Activated CD4-positive, alpha-beta memory T cell treated with anti-CD3 and anti-CD28 coated beads, Interleukin-2, amount 10 ng/mL, durations not matched to agents 7 days and 5 days (primary cell): ENCODE measurements around the gene EFHD1. TPM values are rescaled to one million over a fixed set of nuclear protein-coding genes. Genes with fewer than 3 reads are reported as not detected.

ENCODE experiments used
- CTCF ChIA-PET: fragments of 350-600 bp; sonication (Branson Sonifier 250); formaldehyde crosslinking; loops from one replicate; lab custom pipeline; 2021; ENCODE audit warnings: antibody characterized with exemption, inconsistent platforms; lab: Charles Lee
- POLR2A ChIA-PET: fragments of 350-600 bp; sonication (Branson Sonifier 250); formaldehyde crosslinking; loops from one replicate; lab custom pipeline; 2021; ENCODE audit warnings: antibody characterized with exemption; lab: Charles Lee
- DNase-seq: peaks from one replicate; pipeline ENCODE4 v3.0.0-alpha.2; 2020
- H3K27ac Mint-ChIP-seq: one replicate; pipeline ENCODE4 v1.8.0; 2021; ENCODE audit warnings: mild to moderate bottlenecking, mixed read lengths
- H3K27me3 Mint-ChIP-seq: one replicate; pipeline ENCODE4 v1.8.0; 2021; ENCODE audit warnings: mixed read lengths
- H3K36me3 Mint-ChIP-seq: one replicate; pipeline ENCODE4 v1.8.0; 2021; ENCODE audit warnings: low read depth, mixed read lengths
- H3K4me1 Mint-ChIP-seq: one replicate; pipeline ENCODE4 v1.8.0; 2021; ENCODE audit warnings: mixed read lengths
- H3K4me3 Mint-ChIP-seq: one replicate; pipeline ENCODE4 v1.8.0; 2021; ENCODE audit warnings: mild to moderate bottlenecking, mixed read lengths
- H3K9me3 Mint-ChIP-seq: one replicate; pipeline ENCODE4 v1.8.0; 2021; ENCODE audit warnings: mixed read lengths
- total RNA-seq, 2 experiments: library from RNA; stranded (reverse); gene quantifications; one replicate each; pipeline ENCODE4 v1.2.3, GENCODE V29; 2021

The EFHD1 gene
- total RNA-seq, 2 experiments from 2014 or later = 2.0 to 2.7 TPM

DNA sequence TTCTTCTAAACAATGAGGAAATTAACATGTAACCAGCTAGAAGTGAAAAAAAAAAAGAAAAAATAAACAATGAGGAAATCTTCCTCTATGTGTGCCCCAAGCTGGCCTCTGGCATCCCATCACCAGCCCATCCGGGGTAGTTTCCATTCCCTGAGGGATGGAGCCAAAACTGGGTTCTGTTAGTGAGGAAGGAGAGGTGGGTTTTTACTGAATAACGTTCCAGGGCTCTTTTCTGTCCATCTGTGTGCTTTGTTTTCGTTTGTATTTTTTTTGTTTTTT is 9.7 kb downstream of the EFHD1 start:
- Mint-ChIP-seq H3K4me3 (no peak overlapping the region), H3K27ac (no peak overlapping the region), H3K36me3 (no peaks in the 10 kb centered on the region), H3K4me1 (no peaks in the 10 kb centered on the region), H3K9me3 (no peaks in the 10 kb centered on the region), H3K27me3 (peaks cover 19% of the 10 kb centered on the region)
- no peak for DNase-seq
- CTCF ChIA-PET = no interaction called here
- POLR2A ChIA-PET = no interaction called here

DNA sequence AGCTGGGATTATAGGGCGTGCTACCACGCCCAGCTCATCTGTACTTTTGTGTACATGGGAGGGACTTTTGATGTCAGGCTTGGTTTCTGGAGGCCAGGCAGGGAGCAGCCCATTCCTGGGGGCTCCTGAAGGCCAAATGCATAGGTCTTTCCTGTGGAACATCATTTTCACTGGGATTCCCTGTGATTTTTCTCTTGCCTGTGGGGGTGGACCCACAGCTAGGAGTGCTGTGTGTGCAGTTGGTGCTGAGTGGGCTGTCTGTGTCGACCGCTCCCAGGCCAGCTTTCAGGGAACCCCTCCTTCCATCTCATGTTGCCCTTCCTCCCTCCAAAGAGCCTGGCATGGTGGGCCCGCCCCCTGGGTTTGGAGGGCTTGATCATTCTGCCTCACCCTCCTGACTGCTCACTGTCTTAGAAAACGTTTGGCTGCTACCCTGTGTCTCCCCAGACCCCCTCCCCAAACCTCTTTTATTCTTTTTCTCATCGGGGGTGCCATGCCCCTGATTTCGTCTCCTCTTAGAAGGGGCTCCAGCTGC is 10.5 kb downstream of the EFHD1 start:
- Mint-ChIP-seq H3K9me3 (no peaks in the 10 kb centered on the region), H3K27ac (no peak overlapping the region), H3K4me3 (no peak overlapping the region), H3K4me1 (no peaks in the 10 kb centered on the region), H3K36me3 (no peaks in the 10 kb centered on the region), H3K27me3 (peaks cover 13% of the 10 kb centered on the region)
- POLR2A ChIA-PET = no interaction called here
- CTCF ChIA-PET = no interaction called here
- no peak for DNase-seq

DNA sequence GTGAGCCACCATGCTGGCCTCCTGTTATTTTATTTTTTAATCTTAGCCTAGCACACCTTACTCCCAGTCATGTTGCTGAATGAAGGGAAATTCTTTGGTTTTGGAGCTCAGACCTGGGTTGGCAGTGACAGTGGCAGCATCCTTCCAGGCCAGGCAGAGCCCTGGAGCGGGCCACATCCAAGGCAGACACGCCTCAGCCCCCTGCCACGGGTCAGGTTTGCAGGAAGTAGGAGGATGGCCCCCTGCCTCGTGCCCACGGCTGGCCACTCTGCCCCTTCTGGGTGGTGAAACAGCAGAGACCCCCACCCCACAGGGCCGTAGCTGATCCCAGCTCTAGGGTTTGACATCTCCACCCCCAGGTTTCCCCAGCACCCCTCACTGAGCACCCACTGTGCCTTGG is 11.7 kb downstream of the EFHD1 start:
- H3K27me3 Mint-ChIP-seq = peaks cover 3% of the 10 kb centered on the region
- no peak overlapping the region for H3K27ac Mint-ChIP-seq
- H3K4me1 Mint-ChIP-seq = no peaks in the 10 kb centered on the region
- no peaks in the 10 kb centered on the region for H3K36me3 Mint-ChIP-seq
- ChIA-PET CTCF (no interaction called here), POLR2A (no interaction called here)
- no peaks in the 10 kb centered on the region for H3K9me3 Mint-ChIP-seq
- no peak for DNase-seq
- no peak overlapping the region for H3K4me3 Mint-ChIP-seq

DNA sequence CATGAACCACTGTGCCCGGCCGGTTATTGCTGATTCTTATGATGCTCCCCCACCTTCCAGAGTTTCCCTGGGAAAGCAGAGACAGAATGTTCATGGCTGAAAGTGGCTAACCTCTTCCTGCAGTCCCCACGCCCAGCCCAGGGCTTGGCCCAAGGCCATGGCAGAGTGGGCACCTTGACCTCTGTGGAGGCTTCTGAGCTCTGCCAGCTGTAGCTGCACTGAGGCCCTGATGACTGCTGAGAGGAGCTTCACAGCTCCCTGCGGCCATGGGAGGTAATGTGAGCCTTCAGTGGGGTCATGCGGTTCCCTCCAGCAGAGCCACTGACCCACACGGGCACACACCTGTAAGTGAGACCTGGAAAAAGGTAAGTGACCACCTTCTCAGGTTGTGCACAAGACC is 13.3 kb downstream of the EFHD1 start:
- H3K4me1 Mint-ChIP-seq = no peaks in the 10 kb centered on the region
- DNase-seq = no peak
- no peaks in the 10 kb centered on the region for H3K36me3 Mint-ChIP-seq
- no peaks in the 10 kb centered on the region for H3K27me3 Mint-ChIP-seq
- no peak overlapping the region for H3K4me3 Mint-ChIP-seq
- CTCF ChIA-PET = interaction anchor here (0.7 kb wide), 1 partner anchor 285 kb away, joined by 3 read pairs; no protein-coding TSS in a partner anchor
- no peak overlapping the region for H3K27ac Mint-ChIP-seq
- no peaks in the 10 kb centered on the region for H3K9me3 Mint-ChIP-seq
- POLR2A ChIA-PET = no interaction called here

DNA sequence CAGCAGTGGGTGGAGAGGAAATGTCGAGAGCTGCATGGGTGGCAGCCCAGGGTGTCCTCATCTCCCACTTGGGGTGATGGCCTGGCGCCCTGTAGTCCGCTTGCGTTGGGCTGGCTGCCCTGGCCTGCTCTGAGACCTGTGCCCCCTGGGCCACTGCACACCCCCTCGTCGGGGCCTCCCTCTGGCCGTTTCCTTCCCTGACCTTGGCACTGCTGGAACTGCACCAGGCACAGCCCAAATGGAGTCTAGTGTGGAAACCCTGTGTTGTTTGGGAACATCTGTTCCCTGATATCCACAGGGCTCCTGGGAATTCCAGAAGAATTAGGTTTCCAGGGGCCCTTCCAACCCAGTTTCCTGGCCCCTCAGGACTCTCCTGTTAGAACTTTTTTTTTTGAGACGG is 13.9 kb downstream of the EFHD1 start:
- no peaks in the 10 kb centered on the region for H3K36me3 Mint-ChIP-seq
- CTCF ChIA-PET = no interaction called here
- H3K9me3 Mint-ChIP-seq = no peaks in the 10 kb centered on the region
- no peak overlapping the region for H3K4me3 Mint-ChIP-seq
- DNase-seq = no peak
- no peak overlapping the region for H3K27ac Mint-ChIP-seq
- H3K27me3 Mint-ChIP-seq = no peaks in the 10 kb centered on the region
- POLR2A ChIA-PET = no interaction called here
- H3K4me1 Mint-ChIP-seq = no peaks in the 10 kb centered on the region

DNA sequence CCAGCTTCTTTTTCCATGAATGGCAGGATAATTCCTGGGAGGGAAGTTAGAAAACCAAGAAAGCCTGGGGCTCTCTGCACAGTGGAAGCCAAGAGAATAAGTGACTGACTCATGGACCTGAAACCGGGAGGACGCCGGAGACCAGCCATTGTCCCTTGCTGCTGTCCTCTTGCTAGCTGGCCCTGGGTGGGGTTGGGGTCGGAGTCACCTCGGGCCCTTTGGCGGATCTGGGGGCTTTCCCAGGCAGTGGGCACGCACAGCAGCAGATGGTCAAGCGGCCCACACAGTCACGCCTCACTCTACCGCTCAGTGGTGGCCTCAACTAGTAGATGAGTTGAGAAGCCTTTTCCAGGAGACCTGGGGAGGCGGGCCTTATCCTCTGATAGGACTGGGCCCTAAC is 15.6 kb downstream of the EFHD1 start:
- CTCF ChIA-PET = no interaction called here
- POLR2A ChIA-PET = no interaction called here
- H3K4me3 Mint-ChIP-seq = no peak overlapping the region

DNA sequence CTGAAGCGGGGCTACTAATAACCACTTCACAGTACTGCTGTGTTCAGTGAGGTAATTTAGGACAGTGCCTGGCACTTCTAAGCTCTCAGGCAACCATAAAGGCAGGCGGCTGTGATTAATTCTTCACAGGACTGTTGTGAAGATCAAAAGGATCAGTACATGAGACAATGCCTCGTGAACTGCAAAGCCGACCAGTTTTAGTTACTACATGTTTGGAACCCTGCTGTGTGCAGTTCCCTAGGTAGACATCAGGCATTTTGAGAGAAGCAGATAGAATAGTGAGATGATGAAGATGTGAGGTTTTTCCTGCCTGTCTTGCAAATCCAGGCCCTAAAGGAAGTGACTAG is 19.1 kb downstream of the EFHD1 start:
- no peak for DNase-seq
- peaks cover 2% of the 10 kb centered on the region for H3K27me3 Mint-ChIP-seq
- ChIA-PET CTCF (no interaction called here), POLR2A (no interaction called here)
- H3K27ac Mint-ChIP-seq = no peak overlapping the region
- no peaks in the 10 kb centered on the region for H3K4me1 Mint-ChIP-seq
- H3K36me3 Mint-ChIP-seq = no peaks in the 10 kb centered on the region
- no peaks in the 10 kb centered on the region for H3K9me3 Mint-ChIP-seq
- H3K4me3 Mint-ChIP-seq = no peak overlapping the region

More for the DNA sequence above, 15.6 kb downstream of the EFHD1 start:
- no peaks in the 10 kb centered on the region for H3K9me3 Mint-ChIP-seq
- no peak for DNase-seq
- no peaks in the 10 kb centered on the region for H3K27me3 Mint-ChIP-seq
- H3K27ac Mint-ChIP-seq = no peak overlapping the region
- H3K36me3 Mint-ChIP-seq = no peaks in the 10 kb centered on the region
- no peaks in the 10 kb centered on the region for H3K4me1 Mint-ChIP-seq

DNA sequence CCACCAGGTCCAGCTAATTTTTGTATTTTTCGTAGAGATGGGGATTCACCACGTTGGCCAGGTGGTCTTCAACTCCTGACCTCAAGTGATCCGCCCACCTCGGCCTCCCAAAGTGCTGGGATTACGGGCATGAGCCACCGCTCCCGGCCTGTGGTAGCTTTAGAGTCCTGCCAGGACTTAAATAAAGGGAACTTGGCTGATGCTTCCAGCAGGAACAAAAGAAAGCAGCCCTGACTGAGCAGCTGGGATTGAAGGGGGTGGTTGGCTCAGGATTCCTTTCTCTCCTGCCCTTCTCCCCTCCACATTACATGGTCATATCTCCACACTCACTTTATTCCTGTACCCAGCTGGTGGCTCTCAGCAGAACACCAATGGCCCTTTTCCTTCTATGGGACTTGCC is 20.0 kb downstream of the EFHD1 start:
- Mint-ChIP-seq H3K4me1 (no peaks in the 10 kb centered on the region), H3K9me3 (no peaks in the 10 kb centered on the region), H3K27me3 (peaks cover 6% of the 10 kb centered on the region), H3K36me3 (no peaks in the 10 kb centered on the region), H3K4me3 (no peak overlapping the region), H3K27ac (no peak overlapping the region)
- ChIA-PET POLR2A (no interaction called here), CTCF (interaction anchor here (0.7 kb wide), 1 partner anchor 99 kb away, joined by 3 read pairs; no protein-coding TSS in a partner anchor)
- DNase-seq = no peak

DNA sequence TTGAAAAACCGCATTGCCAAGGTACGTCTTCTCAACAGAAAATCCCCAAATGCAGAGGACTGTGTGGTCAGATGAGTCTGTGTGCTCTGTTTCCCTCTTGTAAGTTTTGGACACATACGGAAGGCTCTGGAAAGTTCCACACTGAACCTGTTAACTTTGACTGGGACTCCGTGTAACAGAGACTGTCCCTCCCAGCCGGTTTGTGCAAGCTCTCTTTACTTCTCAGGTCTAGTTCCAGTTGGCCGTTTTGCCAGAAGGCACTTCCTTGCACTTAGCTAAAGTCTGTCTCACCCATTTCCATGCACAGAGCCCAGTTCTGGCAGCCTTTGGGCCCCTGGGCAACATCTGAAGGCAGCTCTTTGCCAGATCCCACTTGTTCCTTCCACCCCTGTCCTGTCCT is 22.0 kb downstream of the EFHD1 start:
- ChIA-PET POLR2A (no interaction called here), CTCF (no interaction called here)
- H3K9me3 Mint-ChIP-seq = no peaks in the 10 kb centered on the region
- DNase-seq = no peak
- H3K27me3 Mint-ChIP-seq = peaks cover 7% of the 10 kb centered on the region
- H3K4me3 Mint-ChIP-seq = no peak overlapping the region
- no peaks in the 10 kb centered on the region for H3K4me1 Mint-ChIP-seq
- no peak overlapping the region for H3K27ac Mint-ChIP-seq
- no peaks in the 10 kb centered on the region for H3K36me3 Mint-ChIP-seq

DNA sequence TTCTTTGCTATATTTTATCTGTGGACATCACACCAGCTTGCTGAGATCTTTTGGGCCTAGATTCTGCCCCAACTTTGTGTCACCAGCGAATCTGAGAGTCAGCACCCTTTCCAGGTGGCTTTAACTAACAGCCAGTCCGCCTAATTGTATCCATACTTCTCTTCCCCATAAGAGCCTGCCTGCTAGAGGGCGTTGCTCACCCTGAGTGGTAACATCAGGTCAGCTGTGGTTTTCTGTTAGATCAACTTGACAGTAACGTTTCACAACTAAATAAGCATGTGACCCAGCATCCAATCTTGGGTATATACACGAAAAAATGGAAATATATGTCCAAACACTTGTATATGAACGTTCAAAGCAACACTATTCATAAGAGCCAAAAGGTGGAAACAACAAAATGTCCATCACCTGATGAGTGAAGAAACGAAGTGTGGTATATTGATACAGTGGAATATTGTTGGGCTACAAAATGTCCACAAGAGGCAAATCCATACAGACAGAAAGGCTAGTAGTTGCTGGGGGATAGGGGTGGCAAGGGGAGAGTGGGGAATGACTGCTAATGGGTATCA is 24.9 kb downstream of the EFHD1 start:
- no peaks in the 10 kb centered on the region for H3K36me3 Mint-ChIP-seq
- H3K27ac Mint-ChIP-seq = no peak overlapping the region
- POLR2A ChIA-PET = no interaction called here
- no peaks in the 10 kb centered on the region for H3K9me3 Mint-ChIP-seq
- H3K4me1 Mint-ChIP-seq = no peaks in the 10 kb centered on the region
- H3K27me3 Mint-ChIP-seq = peaks cover 7% of the 10 kb centered on the region
- H3K4me3 Mint-ChIP-seq = no peak overlapping the region
- CTCF ChIA-PET = no interaction called here
- DNase-seq = no peak

DNA sequence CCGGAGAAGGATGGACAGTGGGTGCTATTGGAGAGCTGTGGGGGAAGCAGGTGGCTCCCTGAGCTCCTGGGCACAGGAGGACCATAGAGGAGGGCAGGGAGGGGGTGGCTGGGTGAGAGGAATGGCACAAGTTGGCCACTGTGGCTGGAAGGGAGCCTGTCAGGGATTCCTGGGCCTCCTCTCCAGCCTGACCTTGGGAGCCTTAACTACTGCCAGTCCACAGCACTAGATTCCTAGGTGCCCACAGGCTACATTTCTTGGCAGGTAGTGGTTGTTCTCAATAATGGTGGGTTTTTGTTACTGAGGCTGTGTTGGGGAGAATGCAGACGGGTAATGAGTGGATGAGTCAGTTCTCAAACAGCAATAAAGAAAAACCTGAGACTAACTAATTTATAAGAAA is 26.0 kb downstream of the EFHD1 start:
- DNase-seq = no peak
- ChIA-PET CTCF (no interaction called here), POLR2A (no interaction called here)
- Mint-ChIP-seq H3K9me3 (no peaks in the 10 kb centered on the region), H3K27me3 (peaks cover 7% of the 10 kb centered on the region), H3K27ac (no peak overlapping the region), H3K4me1 (no peaks in the 10 kb centered on the region), H3K4me3 (no peak overlapping the region), H3K36me3 (no peaks in the 10 kb centered on the region)

DNA sequence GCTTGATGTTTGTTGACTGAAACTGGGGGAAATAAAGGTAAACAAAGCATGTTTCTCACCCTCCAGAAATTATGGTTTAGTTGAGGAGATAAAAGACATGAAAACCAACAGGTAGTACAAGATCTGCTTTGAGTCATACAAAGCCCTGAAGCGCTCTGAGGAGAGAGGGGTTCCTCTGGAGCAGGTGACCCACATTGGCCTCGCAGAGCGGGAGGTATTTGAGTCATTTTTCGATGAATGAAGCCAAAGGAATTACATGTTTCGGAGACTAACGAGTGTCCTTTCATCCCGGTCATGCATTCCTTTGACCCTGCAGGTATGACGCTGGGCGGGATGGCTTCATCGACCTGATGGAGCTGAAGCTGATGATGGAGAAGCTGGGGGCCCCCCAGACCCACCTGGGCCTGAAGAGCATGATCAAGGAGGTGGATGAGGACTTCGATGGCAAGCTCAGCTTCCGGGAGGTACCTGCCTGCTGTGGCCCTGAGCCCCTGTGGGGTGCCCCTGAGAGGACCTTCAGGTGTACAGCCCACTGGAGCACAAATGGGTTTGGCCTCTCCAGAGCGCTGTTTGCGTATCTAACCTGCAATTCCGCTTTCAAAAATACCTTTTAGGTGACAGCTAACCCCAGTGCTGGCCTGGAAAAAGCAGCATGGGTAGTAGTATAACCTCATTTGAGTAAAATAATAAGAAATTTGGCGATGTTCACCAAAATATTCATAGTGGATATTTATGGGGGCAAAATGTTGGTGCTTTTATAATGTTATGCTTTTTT is 29.3 kb downstream of the EFHD1 start:
- no peaks in the 10 kb centered on the region for H3K4me1 Mint-ChIP-seq
- ChIA-PET CTCF (no interaction called here), POLR2A (no interaction called here)
- H3K36me3 Mint-ChIP-seq = no peaks in the 10 kb centered on the region
- no peaks in the 10 kb centered on the region for H3K9me3 Mint-ChIP-seq
- H3K4me3 Mint-ChIP-seq = no peak overlapping the region
- no peak for DNase-seq
- H3K27me3 Mint-ChIP-seq = peaks cover 5% of the 10 kb centered on the region
- no peak overlapping the region for H3K27ac Mint-ChIP-seq

DNA sequence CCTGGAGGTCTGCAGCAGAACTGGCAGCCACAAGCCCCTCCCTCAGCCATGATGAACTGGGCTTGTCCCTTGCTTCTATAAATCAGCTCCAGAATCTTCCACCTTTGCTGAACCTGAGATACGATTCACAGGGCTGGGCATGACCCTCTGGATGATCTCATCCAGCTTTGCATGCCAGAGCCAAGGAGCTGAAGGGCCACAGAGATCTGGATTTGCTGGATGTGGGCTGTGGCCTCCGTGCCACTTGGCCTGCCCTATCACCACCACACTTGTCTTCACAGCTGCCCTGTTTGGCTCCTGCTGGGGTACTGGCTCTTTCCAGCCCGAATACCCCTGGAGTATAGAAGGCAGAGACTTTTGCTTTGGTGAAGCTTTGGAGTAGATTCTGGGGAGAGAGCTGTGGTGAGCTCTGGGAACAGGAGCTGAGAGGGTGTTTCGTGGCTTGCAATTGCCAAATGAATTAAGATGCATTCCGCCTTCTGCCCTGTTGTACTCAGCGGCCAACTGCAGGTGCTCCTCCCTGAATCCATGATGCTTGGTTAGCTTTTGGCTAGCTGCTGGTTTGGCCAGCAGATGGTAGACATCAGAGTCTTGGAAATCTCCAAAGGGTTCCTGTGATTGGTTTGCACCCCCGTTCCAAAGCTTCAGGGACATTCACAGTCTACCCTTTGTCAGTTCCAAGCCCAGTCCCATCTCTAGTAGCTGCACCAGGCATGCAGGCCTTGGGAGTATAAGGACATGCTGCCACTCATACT is 32.8 kb downstream of the EFHD1 start:
- Mint-ChIP-seq H3K27me3 (peaks cover 4% of the 10 kb centered on the region), H3K9me3 (no peaks in the 10 kb centered on the region), H3K4me1 (no peaks in the 10 kb centered on the region), H3K27ac (no peak overlapping the region), H3K36me3 (no peaks in the 10 kb centered on the region), H3K4me3 (no peak overlapping the region)
- no peak for DNase-seq
- POLR2A ChIA-PET = no interaction called here
- CTCF ChIA-PET = interaction anchor here (1.2 to 1.5 kb wide), 2 partner anchors 55 to 387 kb away, joined by 3 to 4 read pairs; no protein-coding TSS in a partner anchor
